Fibroblast of skin of scalp (primary cell): ENCODE measurements around the gene MICOS13.

Experiments used
- DNase-seq: peaks from one replicate; pipeline ENCODE4 v3.0.0-alpha.2; 2013

Gene MICOS13

GRCh38 chr19:5666921-5667610 lies 13.2 kb downstream of the MICOS13 start:
- DNase-seq = no peak

DNA sequence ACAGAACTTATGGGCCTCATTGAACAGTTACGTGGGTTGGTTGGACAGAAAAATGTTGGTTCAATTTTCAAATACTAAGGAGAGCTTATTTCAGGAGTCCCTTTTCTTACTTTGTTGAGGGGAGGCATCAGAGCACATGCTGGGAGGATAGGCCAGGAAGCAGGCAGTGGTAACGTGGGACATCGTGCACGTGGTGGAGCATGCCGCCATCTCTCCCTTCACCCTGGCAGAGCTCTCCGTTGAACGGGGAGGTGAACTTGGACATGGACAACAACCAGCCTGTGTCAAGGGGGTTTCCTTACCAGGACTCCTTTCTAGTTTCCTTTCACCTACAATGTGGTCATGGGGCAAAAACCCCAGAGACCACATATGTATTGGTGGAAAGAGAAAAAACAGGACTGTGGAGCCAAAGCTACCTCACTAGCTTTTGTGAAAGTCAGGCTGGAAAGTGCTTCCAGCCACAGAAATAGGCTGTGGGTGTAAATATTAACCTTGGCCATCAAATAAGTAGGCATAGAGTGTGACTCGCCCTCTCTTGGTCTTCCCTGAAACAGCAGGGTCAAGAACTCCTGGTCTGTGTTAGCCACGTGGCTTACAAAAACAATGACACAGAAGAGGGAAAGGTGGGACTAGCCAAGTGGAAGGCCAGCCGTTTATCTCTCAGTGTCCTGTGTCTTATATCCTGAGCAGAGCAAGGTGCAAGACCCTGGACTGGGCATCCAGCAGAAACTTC lies 14.4 kb downstream of the MICOS13 start:
- DNase-seq = peak; percentile 36

DNA sequence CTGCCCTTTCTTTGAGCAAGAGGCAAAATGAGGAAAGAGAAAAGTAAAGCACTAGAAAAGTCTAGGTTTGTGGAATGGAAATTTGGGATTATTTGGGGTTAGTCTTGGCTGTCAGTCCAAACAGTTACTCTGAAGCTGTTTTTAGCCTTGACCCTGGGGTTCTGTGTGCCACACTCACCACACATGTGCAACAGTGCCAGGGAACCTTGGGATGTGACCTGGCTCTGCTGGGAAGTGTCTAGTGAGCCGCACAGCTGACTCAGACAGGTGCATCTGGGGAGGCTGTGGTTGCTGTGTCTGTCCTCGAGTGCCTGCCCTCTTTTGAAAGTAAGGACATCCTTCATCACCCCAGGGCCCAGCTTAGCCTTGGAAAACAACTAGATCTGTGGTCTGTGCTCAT lies 15.8 kb downstream of the MICOS13 start:
- no peak for DNase-seq

GRCh38 chr19:5663904-5664303 lies 16.4 kb downstream of the MICOS13 start:
- DNase-seq = no peak

GRCh38 chr19:5661483-5661882 lies 18.8 kb downstream of the MICOS13 start:
- DNase-seq = no peak

GRCh38 chr19:5655412-5655811 lies 24.9 kb downstream of the MICOS13 start:
- no peak for DNase-seq

GRCh38 chr19:5654931-5655330 lies 25.4 kb downstream of the MICOS13 start:
- no peak for DNase-seq

- DNase-seq = no peak
Measured at GRCh38 chr19:5652261-5652660, 28.1 kb downstream of the MICOS13 start.

DNA sequence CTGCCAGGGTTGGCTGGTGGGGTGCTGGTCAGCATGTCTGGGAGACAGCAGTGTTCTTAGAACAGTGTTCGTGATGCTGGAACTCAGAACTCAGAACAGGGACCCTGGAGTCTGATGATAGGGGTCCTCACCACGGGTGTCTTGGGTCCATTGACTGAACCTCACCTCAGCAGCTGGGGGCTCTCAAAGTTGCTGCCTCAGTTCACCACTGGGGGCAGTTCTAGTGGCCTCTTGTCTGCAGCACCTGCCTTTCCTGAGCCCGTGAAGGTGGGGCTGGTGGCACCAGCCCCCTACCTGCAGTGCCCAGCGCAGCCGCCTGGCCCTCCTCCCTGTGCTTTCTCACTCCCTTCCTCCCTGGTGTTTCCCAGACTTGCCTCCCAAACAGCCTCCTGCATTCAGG lies 29.0 kb downstream of the MICOS13 start:
- DNase-seq = no peak

GRCh38 chr19:5648464-5648863 lies 31.9 kb downstream of the MICOS13 start:
- DNase-seq = no peak

GRCh38 chr19:5646703-5647102 lies 33.6 kb downstream of the MICOS13 start:
- DNase-seq = no peak

DNA sequence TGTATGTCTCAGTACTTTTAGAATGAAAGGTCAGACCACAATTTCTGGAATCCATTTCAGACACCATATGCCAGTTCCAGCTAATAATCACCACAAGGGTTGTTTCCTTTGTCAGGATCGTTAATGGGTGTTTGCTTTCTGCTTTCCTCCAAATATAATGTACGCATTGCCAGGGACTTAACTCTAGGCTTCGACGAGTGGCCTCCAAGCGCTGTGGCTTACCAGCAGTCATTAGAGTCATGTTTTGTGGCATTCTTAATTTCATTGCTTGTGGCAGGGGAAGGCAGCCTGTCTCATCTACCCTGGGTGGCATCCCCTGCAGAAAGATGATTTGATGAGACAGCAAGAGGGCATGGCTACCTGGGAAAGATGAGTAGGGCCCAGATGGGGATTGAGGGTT lies 34.9 kb downstream of the MICOS13 start:
- DNase-seq = no peak

GRCh38 chr19:5644037-5644436 lies 36.3 kb downstream of the MICOS13 start:
- DNase-seq = no peak

DNA sequence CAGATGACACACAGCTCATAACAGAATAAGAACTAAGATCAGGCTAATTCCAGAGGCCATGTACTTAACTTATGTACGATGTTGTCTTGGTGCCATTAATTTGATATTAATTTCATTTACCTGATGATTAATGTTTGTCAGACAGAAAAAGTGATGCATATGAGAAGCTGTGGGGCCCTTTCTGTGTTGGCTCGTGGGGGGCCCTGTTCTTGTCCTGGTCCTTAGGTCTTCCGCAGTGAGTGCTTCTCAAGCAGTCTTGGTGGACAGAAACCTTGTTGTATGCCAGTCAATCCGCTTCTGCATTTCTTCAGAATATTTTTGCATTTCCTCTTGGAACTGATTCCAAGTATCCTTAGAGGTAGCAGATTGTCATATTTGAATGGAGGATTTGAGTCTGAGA lies 37.3 kb downstream of the MICOS13 start:
- DNase-seq = no peak

DNA sequence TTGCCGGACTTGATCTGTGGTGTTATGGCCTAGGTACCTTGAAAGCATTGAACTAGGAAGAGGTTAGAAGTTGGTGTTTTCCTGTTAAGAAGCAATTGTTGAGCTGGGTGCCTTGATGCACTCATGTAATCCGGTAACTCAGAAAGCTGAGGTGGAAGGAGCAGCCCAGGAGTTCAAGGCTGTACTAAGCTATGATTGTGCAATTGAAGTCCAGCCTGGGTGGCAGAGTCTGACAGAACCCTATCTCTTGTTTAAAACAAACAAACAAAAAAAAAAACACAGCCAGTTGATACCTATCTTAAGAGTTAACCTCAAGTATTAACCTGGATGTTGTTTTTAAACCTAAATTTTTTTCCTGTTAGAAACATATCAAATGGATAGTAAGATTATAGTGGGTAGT lies 38.1 kb downstream of the MICOS13 start:
- no peak for DNase-seq

DNA sequence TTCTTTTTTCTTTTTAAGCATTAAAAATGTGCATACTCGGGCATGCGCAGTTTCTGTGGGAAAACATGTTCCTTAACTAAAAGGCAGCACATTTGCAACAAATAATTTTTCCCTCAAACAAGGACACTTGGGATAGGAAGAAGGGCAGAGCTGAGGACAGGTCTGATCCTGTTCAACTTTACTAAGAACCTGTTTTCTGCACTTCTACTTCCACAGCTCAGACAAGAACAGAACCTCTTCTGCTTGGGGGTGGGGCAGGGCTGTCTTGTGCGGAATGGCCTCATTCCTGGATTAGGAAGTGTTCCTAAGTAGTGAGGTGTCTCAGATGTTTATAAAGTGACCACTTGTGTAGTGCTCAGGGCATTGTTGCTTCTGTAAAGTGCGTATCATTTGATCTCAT lies 39.1 kb downstream of the MICOS13 start:
- DNase-seq = no peak

DNA sequence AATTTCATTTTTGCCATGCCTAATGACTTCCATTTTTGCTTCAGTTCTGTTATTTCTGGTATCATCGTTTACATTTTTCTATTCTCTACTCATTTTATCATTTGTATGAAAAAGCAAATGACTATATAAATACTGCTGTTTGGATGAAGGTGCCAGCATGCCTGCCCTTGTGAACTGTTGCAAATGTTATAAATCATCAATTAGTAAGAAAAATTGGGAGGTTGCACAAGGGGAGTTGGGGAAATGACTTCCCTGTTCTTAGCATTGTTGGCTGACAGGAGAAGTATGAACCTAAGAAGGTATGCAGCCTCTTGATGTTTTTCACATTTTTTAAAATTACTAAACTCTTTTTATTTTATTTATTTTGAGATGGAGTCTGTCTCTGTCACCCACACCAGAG lies 42.3 kb downstream of the MICOS13 start:
- DNase-seq = no peak

- DNase-seq = no peak
Measured at GRCh38 chr19:5635427-5635826, 44.9 kb downstream of the MICOS13 start.

DNA sequence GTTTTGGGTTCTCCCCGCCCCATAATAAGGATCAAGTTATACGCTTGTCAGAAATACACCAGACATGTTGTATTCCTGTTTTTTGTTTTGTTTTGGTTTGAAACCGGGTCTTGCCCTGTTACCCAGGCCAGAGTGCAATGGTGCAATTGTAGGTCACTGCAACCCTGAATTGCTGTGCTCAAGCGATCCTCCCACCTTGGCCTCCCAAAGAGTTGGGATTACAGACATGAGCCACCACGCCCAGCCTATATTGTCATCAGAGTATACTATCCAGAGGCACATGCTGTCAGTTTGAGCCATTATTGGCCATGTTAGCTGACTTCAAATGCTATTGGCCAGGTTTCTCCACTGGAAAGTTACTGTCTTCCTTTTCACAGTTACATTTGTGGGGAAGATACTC lies 47.7 kb downstream of the MICOS13 start:
- DNase-seq = no peak

DNA sequence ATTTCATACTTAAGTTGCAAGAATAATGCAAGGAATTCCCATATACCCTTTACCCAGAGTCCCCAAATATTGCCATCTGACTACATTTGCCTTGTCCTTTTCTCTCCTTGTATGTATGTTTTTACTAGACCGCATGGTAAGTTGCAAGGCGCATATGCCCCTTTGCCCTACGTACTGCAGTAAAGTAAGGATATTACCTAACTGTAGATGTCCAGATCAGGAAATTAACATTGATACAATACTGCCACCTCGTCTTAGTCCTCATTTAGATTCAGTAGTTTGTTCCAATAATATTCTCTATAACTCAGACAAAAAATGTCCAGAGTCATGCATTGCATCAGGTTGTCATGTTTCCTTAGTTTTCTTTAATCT lies 48.1 kb downstream of the MICOS13 start:
- no peak for DNase-seq

DNA sequence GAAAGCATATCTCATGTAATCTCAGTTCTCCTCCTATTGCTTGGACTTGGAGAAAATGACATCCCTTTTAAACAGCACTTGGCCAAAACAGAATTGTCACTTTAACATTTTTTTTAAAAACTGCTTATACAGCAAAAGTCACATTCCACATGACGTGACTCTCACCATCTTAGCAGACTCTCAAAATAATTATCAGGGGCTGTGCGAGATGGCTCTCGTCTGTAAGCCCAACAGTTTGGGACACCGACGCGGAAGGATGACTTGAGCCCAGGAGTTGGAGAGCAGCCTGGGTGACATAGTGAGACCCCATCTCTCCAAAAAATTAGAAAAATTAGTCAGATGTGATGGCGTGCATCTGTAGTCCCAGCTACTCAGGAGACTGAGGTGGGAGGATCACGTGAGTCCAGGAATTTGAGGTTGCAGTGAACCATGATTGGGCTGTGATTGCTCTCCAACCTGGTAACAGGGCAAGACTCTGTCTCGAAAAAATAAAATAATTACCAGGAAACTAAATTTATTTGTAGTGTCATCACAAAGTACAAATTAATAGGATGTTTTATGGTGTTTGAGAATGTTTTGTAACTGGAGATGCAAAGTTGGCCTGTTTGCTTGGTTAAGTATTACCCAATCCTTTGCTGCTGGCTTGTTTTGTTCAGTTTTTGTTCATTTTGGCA lies 48.6 kb downstream of the MICOS13 start:
- no peak for DNase-seq

GRCh38 chr19:5628919-5629481 lies 51.3 kb downstream of the MICOS13 start:
- DNase-seq = no peak

- DNase-seq = no peak
Measured at GRCh38 chr19:5628461-5628860, 51.9 kb downstream of the MICOS13 start.
